H9 (cell line): Measurements from ENCODE around the gene APOOL. TPM values are rescaled to one million over a fixed set of nuclear protein-coding genes. Genes with fewer than 3 reads are reported as not detected.

Experiments used
- DNase-seq: peaks from one replicate; pipeline ENCODE4 v3.0.0-alpha.2; 2017
- H2AFZ ChIP-seq: one replicate; pipeline ENCODE4 v1.6.1; 2013; ENCODE audit warnings: mild to moderate bottlenecking, low read length, control low read depth, moderate library complexity
- H2AK5ac ChIP-seq: 2 replicates; pipeline ENCODE4 v1.6.1; 2013; ENCODE audit warnings: low read length, control low read depth, mixed read lengths; ENCODE audit not compliant: insufficient read length
- H2BK120ac ChIP-seq: one replicate; pipeline ENCODE4 v1.6.1; 2013; ENCODE audit warnings: low read depth, mild to moderate bottlenecking, low read length, control low read depth, inconsistent platforms; ENCODE audit not compliant: poor library complexity, severe bottlenecking
- H2BK12ac ChIP-seq: 2 replicates; pipeline ENCODE4 v1.6.1; 2013; ENCODE audit warnings: low read length, control low read depth, mixed read lengths, low read depth; ENCODE audit not compliant: insufficient read length
- H2BK15ac ChIP-seq: 2 replicates; pipeline ENCODE4 v1.6.1; 2013; ENCODE audit warnings: low read depth, low read length, control low read depth
- H2BK20ac ChIP-seq: one replicate; pipeline ENCODE4 v1.6.1; 2013; ENCODE audit warnings: low read depth, mild to moderate bottlenecking, low read length, control low read depth, inconsistent platforms; ENCODE audit not compliant: poor library complexity, severe bottlenecking
- H2BK5ac ChIP-seq: 2 replicates; pipeline ENCODE4 v1.6.1; 2013; ENCODE audit warnings: low read length, control low read depth, mixed read lengths; ENCODE audit not compliant: insufficient read length
- H3K14ac ChIP-seq: 2 replicates; pipeline ENCODE4 v1.6.1; 2013; ENCODE audit warnings: low read length, control low read depth; ENCODE audit not compliant: insufficient read depth
- H3K18ac ChIP-seq: 2 replicates; pipeline ENCODE4 v1.6.1; 2013; ENCODE audit warnings: low read depth, mild to moderate bottlenecking, mixed read lengths, low read length, control low read depth; ENCODE audit not compliant: insufficient read length
- H3K23ac ChIP-seq: 2 replicates; pipeline ENCODE4 v1.6.1; 2013; ENCODE audit warnings: low read length, control low read depth, mixed read lengths, low read depth; ENCODE audit not compliant: insufficient read length
- H3K23me2 ChIP-seq: 2 replicates; pipeline ENCODE4 v1.6.1; 2013; ENCODE audit warnings: low read depth, mild to moderate bottlenecking, mixed read lengths, low read length, control low read depth; ENCODE audit not compliant: insufficient read length, poor library complexity, severe bottlenecking
- H3K27ac ChIP-seq: 2 replicates; pipeline ENCODE4 v1.5.1; 2013; ENCODE audit warnings: low read length, control low read depth, mixed read lengths, low read depth; ENCODE audit not compliant: insufficient read length
- H3K27me3 ChIP-seq: 2 replicates; pipeline ENCODE4 v1.6.1; 2013; ENCODE audit warnings: low read length, control low read depth, inconsistent platforms; ENCODE audit not compliant: insufficient read depth
- H3K4ac ChIP-seq: 2 replicates; pipeline ENCODE4 v1.6.1; 2013; ENCODE audit warnings: low read depth, mild to moderate bottlenecking, control low read depth, inconsistent platforms, low read length, moderate library complexity
- H3K4me1 ChIP-seq: 2 replicates; pipeline ENCODE4 v1.6.1; 2013; ENCODE audit warnings: low read length, control low read depth, inconsistent platforms; ENCODE audit not compliant: insufficient read depth
- H3K4me2 ChIP-seq: 2 replicates; pipeline ENCODE4 v1.6.1; 2013; ENCODE audit warnings: low read length, control low read depth, mixed read lengths; ENCODE audit not compliant: insufficient read length, insufficient read depth
- H3K56ac ChIP-seq: 2 replicates; pipeline ENCODE4 v1.6.1; 2013; ENCODE audit warnings: low read depth, mild to moderate bottlenecking, mixed read lengths, low read length, control low read depth; ENCODE audit not compliant: insufficient read length
- H3K79me1 ChIP-seq: 2 replicates; pipeline ENCODE4 v1.6.1; 2013; ENCODE audit warnings: low read depth, mild to moderate bottlenecking, moderate library complexity, low read length, control low read depth, inconsistent platforms; ENCODE audit not compliant: insufficient read depth, poor library complexity, severe bottlenecking
- H3K79me2 ChIP-seq: 2 replicates; pipeline ENCODE4 v1.6.1; 2013; ENCODE audit warnings: low read length, control low read depth, inconsistent platforms; ENCODE audit not compliant: insufficient read depth
- H3K9ac ChIP-seq: 2 replicates; pipeline ENCODE4 v1.6.1; 2013; ENCODE audit warnings: low read length, control low read depth, mixed read lengths; ENCODE audit not compliant: insufficient read length; ENCODE audit errors: extremely low read depth
- H3K9me3 ChIP-seq: one replicate; pipeline ENCODE4 v1.6.1; 2013; ENCODE audit warnings: low read depth, low read length, inconsistent platforms; ENCODE audit not compliant: control insufficient read depth
- H3T11ph ChIP-seq: one replicate; pipeline ENCODE4 v1.6.1; 2013; ENCODE audit warnings: mild to moderate bottlenecking, low read length, control low read depth, inconsistent platforms
- H4K20me1 ChIP-seq: one replicate; pipeline ENCODE4 v1.6.1; 2013; ENCODE audit not compliant: control insufficient read depth, insufficient read length, insufficient read depth
- H4K5ac ChIP-seq: 2 replicates; pipeline ENCODE4 v1.6.1; 2013; ENCODE audit warnings: low read depth, mild to moderate bottlenecking, mixed read lengths, low read length, control low read depth; ENCODE audit not compliant: insufficient read length
- H4K8ac ChIP-seq: replicated peaks from 2 replicates; pipeline ENCODE4 v1.6.1; 2013; ENCODE audit warnings: low read length, control low read depth, mixed read lengths, low read depth; ENCODE audit not compliant: insufficient read length
- H4K91ac ChIP-seq: 2 replicates; pipeline ENCODE4 v1.6.1; 2013; ENCODE audit warnings: low read depth, mild to moderate bottlenecking, moderate library complexity, mixed read lengths, low read length, control low read depth; ENCODE audit not compliant: insufficient read length
- H3K27ac Mint-ChIP-seq, 3 experiments: 2 replicates in 2 of 3; 3 replicates in 1 of 3; pipeline ENCODE4 v1.8.0; 2020 to 2021; ENCODE audit warnings: mixed read lengths in 3 of 3, mild to moderate bottlenecking in 1 of 3, moderate library complexity in 1 of 3
- H3K27me3 Mint-ChIP-seq: 2 replicates; pipeline ENCODE4 v1.8.0; 2021; ENCODE audit warnings: low read depth, mild to moderate bottlenecking, moderate library complexity, mixed read lengths
- H3K36me3 Mint-ChIP-seq, 3 experiments: 2 replicates in 2 of 3; 3 replicates in 1 of 3; pipeline ENCODE4 v1.8.0; 2020 to 2021; ENCODE audit warnings: low read depth in 3 of 3, mixed read lengths in 3 of 3; ENCODE audit not compliant: insufficient read depth in 1 of 3
- H3K4me1 Mint-ChIP-seq, 2 experiments: 2 replicates each; pipeline ENCODE4 v1.8.0; 2020; ENCODE audit warnings: mixed read lengths in 2 of 2
- H3K4me3 Mint-ChIP-seq, 2 experiments: 2 replicates in 1 of 2; 3 replicates in 1 of 2; pipeline ENCODE4 v1.8.0; 2020 to 2021; ENCODE audit warnings: mild to moderate bottlenecking in 2 of 2, mixed read lengths in 2 of 2, moderate library complexity in 1 of 2
- H3K9me3 Mint-ChIP-seq, 2 experiments: 2 replicates in 1 of 2; 3 replicates in 1 of 2; pipeline ENCODE4 v1.8.0; 2020; ENCODE audit warnings: mild to moderate bottlenecking in 2 of 2, mixed read lengths in 2 of 2, moderate library complexity in 1 of 2
- CTCF ChIP-seq: fragments of 200-600 bp; sonication (generic); conservative IDR thresholded peaks from 3 replicates; pipeline ENCODE4 v1.8.0; 2021; ENCODE audit warnings: antibody characterized with exemption, mild to moderate bottlenecking
- WGBS: extraction: QIAGEN DNeasy Blood & Tissue Kit; methylation state at CpG from one replicate; pipeline ENCODE4 v1.1.7; 2013; ENCODE audit warnings: missing lambda C conversion rate, low lambda C conversion rate, mixed read lengths; ENCODE audit not compliant: insufficient read length; ENCODE audit errors: extremely low coverage; 5-methylcytosine and 5-hydroxymethylcytosine counted together
- total RNA-seq: library from RNA; stranded (reverse); gene quantifications from 2 replicates; pipeline ENCODE4 v1.2.1, GENCODE V29; 2021

Gene APOOL
- total RNA-seq, 1 experiment from 2014 or later = 8.0 TPM

DNA sequence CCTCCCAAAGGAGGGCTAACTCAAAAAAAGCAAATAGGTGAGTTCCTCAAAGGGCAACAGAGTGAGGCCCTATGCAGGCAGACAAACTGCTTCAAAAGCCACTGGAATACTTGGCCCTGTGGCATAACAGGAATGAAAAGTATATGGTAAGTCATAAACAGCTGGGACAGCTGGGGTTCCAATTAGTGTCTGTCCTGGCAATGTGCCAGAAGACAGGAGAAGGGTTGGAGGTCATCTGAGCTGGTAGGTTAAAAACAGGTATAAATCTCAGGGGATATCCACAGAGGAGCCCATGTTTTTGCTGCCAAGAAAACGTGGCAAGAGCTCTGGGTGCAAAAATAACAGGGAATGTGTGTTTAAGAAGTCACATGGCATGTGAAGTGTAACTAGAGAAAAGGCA lies 111.6 kb downstream of the APOOL start:
- H4K5ac ChIP-seq = no peak overlapping the region
- peaks cover 49 to 50% of the 10 kb centered on the region in 2 experiments for H3K9me3 Mint-ChIP-seq
- no peak overlapping the region for H3K4me3 Mint-ChIP-seq
- no peak overlapping the region for H2BK20ac ChIP-seq
- no peak overlapping the region for H2AK5ac ChIP-seq
- H4K8ac ChIP-seq = no peak overlapping the region
- H2AFZ ChIP-seq = no peak overlapping the region
- H3K9me3 ChIP-seq = peaks cover 14% of the 10 kb centered on the region
- no peak overlapping the region for H2BK12ac ChIP-seq
- H4K20me1 ChIP-seq = no peaks in the 10 kb centered on the region
- H2BK120ac ChIP-seq = no peak overlapping the region
- no peak overlapping the region for H3K14ac ChIP-seq
- H3K36me3 Mint-ChIP-seq = peaks cover 0 to 2% (median 0%) of the 10 kb centered on the region in 3 experiments; a peak in 1 of 7 replicates
- no peak overlapping the region for H4K91ac ChIP-seq
- no peaks in the 10 kb centered on the region for H3K4me1 Mint-ChIP-seq
- no CpG with 5 or more reads among the region's 1 CpG for WGBS
- H3T11ph ChIP-seq = no peak overlapping the region
- H2BK5ac ChIP-seq = no peak overlapping the region
- H3K9ac ChIP-seq = no peak overlapping the region
- no peak overlapping the region for H3K27ac Mint-ChIP-seq
- no peaks in the 10 kb centered on the region for H3K23me2 ChIP-seq
- no peak overlapping the region for H3K23ac ChIP-seq
- H2BK15ac ChIP-seq = no peak overlapping the region
- H3K4me2 ChIP-seq = no peak overlapping the region
- no peaks in the 10 kb centered on the region for H3K4me1 ChIP-seq
- H3K79me2 ChIP-seq = no peaks in the 10 kb centered on the region
- no peaks in the 10 kb centered on the region for H3K79me1 ChIP-seq
- H3K18ac ChIP-seq = no peak overlapping the region
- no peak overlapping the region for H3K56ac ChIP-seq
- H3K27ac ChIP-seq = no peak overlapping the region
- DNase-seq = no peak
- H3K27me3 ChIP-seq = no peaks in the 10 kb centered on the region
- no peaks in the 10 kb centered on the region for H3K27me3 Mint-ChIP-seq
- no peak for TF ChIP-seq CTCF
- no peak overlapping the region for H3K4ac ChIP-seq
